Stimulated activated CD8-positive, alpha-beta memory T cell treated with anti-CD3 and anti-CD28 coated beads, Interleukin-2, amount 100 ng/mL, for 48 hours (primary cell): ENCODE measurements around the gene SPG7.

Experiments
- DNase-seq, 2 donors: peaks; one replicate each; pipeline ENCODE4 v3.0.0-alpha.2; 2020; ENCODE audit warnings: low read depth in 2 of 2

The SPG7 gene

DNA sequence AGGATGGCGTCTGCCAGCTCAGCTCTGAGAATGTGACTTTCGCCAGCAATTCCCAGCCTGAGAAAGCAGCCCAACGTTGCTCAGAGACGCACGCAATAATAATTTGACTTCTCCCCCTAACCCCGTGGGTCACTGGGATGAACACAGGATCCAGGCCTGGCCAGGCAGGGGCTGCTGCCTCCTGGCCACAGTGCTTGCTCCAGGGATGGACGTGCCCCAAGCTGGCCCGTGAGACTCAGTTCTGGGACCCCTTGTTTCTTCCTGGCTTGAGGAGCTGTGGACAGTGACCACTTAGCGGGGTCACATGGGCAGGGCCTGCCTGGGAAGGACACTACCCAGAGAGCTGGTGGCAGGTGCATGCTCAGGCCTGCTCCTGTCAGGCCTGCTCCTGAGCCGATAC is 91.7 kb downstream of the SPG7 start:
- DNase-seq, result no peak

DNA sequence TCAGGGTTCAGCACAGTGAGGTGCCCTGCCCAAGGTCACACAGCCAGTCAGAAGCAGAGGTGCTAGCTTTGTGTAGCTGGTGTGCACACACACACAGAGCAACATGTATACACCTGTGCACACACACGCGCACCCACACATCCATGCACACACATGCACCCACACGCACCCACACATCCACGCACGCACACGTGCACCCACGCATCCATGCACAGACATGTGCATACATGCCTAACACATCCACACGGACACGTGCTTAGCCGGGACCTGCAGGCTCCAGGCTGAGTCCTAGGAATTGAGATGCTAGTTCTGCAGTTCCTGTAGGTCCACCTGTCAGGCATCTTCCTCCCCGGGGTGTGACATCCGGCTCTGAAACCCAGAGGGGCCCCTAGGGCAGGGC is 92.2 kb downstream of the SPG7 start:
- no peak for DNase-seq

DNA sequence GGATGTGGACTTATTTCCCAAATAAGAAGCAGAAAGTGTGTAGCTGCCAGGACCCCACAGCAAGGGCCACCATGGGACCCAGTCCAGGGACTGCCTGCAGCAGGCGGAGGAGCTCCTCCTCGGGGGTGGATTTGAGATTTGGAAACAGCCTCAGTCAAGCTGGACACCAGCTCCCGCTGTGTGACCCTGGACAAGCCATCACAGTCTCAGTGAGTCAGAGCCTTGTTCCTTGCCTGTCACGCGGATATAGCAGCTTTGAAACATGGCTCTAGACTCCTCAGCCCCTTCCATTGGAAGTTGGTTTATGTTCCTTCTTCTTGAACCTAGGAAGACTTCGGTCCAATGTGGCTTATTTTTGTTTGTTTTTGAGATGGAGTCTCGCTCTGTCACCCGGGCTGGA is 92.8 kb downstream of the SPG7 start:
- no peak for DNase-seq

DNA sequence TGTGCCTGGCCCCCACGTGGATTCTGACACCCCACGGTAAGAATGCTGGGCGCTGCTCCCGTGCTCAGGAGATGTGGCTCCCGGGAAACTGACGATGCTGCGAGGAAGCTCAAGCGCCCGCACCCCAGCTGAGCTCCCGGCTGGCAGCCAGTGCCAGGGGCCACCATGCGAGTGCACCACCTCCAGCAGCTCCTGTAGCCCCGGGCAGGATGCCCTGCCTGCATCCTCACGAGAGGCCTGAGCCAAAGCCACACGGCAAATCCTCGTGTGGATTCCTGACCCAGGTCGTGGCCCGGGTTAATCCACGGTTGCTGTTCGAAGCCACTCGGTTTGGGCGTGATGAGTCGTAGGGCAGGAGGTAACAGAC is 93.7 kb downstream of the SPG7 start:
- DNase-seq, result no peak

DNA sequence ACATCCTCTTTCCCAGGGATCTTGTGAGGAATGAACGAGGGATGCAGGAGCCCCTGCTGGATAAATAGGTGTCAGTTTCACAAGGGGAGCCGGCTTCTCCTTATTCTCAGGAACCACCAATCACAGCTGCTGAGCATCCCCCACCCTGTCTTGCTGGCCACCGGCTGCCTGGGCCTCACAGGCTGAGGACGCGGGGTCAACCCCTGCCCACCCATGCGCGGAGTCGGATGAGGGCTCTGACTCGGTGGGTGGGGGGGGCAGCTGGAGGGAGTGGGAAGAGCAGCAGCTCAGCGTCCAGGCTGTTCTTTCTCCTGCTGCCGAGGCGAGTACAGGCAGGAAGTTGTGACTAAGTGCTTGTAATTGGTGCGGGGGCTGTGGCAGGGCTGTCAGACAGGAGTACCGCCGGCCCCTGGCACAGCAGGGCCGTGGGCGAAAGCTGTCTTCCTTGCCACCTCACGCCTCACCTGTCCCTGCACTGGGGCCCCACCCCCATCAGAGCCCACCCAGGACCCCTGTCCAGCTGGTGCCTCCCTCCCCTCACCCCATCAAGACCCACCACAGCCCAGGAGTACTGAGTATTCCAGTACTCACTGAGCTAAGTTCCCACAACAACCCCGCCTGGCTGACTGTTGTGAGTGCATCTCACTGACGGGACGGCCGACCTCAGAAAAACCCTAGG is 94.2 kb downstream of the SPG7 start:
- peak; percentile 43 to 59 for DNase-seq

DNA sequence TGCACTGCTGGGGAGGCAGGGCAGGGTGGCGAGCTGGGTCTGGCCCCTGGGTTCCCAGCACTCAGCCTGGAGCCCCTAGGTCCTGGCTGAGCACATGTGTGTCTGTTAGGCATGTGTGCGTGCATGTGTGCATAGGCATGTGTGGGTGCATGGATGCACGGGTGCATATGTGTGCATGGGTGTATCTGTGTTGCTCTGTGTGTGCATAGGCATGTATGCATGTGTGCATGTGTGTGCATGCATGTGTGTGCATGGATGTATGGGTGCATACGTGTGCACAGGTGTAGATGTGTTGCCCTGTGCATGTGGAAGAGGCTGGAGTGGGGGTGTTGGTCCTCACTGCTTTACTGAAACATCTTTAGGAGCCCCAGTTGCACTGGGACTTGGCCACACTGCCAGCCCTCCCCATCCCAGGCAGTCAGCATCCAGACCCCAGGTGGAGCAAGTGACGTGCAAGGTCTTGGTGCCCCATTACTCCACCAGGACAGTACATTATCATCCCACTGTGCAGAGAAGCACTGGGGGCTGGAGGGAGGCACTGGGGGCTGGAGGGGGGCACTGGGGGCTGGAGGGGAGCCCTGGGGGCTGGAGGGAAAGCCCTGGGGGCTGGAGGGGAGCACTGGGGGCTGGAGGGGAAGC is 94.9 kb downstream of the SPG7 start:
- DNase-seq, result no peak

DNA sequence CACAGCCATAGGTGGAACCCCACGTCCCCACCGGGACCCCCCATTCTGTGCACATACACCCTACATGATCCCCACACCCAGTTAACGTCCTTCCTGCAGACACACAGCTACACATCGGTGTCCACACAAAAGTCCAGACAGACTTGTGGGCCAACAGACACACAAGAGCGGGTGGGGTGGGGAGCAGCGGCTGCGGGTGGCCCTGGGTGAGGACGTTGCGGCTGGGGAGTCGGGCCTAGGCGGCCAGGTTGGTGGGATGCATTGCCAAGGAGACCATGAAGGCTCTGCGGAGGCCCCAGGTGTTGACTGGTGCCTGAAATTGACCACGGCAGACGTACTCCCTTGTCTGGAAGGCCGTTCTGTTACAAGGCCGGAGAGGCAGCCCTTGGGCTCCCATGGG is 96.6 kb downstream of the SPG7 start:
- no peak for DNase-seq

DNA sequence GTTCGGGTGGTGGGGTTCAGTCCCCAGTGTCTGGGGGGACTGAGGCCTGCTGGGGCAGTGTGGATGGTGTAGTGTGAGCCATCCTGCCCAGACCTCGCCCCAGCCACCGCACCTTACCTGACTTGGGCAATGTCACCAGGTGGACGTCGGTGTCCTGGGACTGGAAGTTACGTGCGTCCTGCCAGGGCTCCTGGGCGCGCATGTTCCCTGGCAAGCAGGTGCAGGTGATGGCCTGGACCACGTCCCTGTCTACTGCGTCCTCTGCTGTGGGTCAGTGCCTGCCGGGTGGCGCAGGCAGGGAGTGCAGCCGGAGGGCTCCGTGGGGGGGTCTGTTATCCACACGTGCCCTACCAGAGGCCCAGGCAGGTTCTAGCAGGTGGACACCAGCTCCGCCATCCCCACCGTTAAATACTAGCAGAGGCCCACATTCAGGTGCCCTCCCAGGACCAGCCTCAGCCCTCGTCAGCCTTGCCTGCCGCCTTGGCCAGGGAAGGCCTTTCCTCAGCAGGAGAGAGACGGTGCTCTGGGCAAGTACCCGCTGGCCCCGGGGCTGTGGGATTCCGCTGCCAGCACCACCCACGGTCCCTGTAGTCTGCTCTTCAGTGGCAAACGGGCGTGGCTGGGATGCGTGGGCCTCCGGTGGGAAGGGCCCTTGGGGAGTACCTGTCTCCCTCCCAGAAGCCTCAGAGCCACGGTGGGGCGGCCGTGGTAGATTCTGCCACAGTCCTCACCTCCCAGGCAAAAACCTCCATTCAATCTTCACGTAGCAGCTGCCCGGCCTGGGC is 97.2 kb downstream of the SPG7 start:
- DNase-seq, result no peak

DNA sequence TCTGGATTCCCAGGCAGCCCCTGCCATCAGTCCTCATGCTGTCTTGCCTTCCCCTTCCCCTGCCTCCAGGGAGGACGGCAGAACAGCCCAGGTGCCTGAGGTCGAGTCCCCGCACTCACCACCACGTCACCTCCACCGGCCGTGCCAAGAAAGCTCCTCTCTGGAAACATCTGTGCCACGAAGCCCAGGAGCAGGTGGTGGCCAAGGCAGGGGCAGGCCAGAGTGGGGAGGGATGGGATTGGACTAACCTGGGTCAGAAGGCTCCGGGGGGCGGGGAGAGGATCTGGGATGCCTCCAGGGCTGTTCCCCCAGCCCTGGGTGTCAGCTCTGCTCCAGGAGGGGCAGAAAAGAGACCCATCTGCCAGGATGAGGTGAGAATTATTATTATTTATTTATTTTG is 97.8 kb downstream of the SPG7 start:
- DNase-seq, result no peak
